Peyer's patch (tissue), 4 donors: ENCODE results near the gene SRRT.
A peak's percentile ranks its signal among the peaks of the same experiment; 100 is the strongest.

Experiments used
- CTCF ChIP-seq, 6 experiments: fragments of 450-650 bp in 4 of 6; fragments of 200-600 bp in 2 of 6; sonication (generic) in 1 of 6; IDR thresholded peaks; one replicate each; pipeline ENCODE4 v1.5.1; 2017 to 2019; ENCODE audit warnings: antibody characterized with exemption in 6 of 6, mild to moderate bottlenecking in 3 of 6, moderate library complexity in 1 of 6
- POLR2A ChIP-seq, 2 donors: fragments of 450-650 bp; IDR thresholded peaks; one replicate each; pipeline ENCODE4 v1.5.1; 2017; ENCODE audit warnings: antibody characterized with exemption in 2 of 2, mild to moderate bottlenecking in 2 of 2, moderate library complexity in 2 of 2

- TF ChIP-seq CTCF (IDR thresholded peaks at IDR 0.05) (peak in 1 of 6 experiments; percentile 7), POLR2A (IDR thresholded peaks at IDR 0.05) (peak in 1 of 2 donors; percentile 46)
Measured at GRCh38 chr7:100897772-100898454, 23.0 kb downstream of the SRRT start.
